C4-2B (cell line): ENCODE data around the gene GALNTL6.

Source experiments
- ZFX ChIP-seq: fragments of 450-650 bp; IDR thresholded peaks from 2 replicates; pipeline ENCODE4 v1.6.1; 2017
- TF ChIP-seq, protein P1 (sequence below): fragments of 450-650 bp; conservative IDR thresholded peaks from 2 replicates; pipeline ENCODE4 v1.5.1; 2017; ENCODE audit warnings: mild to moderate bottlenecking

DNA sequence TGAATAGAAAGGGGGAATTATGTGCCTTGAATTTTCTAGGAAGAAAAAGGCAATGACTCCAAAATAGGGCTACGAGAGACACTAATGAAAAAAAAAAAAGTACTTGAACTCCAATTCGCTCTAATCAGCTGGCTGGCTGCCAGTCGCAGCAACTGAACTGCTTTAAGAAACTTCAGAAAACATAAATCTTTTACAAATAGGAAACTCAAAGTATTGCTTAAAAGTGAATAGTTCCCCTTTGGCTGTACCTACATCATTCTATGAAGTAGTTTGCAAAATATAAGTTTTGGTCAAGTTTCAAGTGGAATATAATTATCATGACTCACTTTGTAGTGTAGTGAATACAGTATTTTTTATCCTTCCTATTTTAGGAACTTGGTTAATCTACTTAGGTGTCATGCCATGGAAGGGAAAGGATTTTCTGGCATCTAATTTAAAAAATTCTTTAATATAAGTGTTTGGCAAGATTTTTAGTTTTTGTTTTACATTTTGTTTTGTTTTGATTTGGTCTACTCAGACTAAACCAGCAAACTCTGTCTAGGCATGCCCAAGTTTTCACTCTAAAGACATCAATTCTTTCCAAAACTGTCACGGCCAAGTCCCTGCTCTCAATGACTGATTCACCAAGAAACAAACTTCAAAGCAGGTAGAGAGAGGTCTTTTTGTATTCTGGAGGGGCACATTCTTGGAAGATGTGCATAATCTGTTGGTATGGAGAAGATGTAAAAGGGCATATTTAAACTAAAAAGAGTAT, 973.0 kb downstream of the GALNTL6 start:
- TF ChIP-seq, protein P1, sequence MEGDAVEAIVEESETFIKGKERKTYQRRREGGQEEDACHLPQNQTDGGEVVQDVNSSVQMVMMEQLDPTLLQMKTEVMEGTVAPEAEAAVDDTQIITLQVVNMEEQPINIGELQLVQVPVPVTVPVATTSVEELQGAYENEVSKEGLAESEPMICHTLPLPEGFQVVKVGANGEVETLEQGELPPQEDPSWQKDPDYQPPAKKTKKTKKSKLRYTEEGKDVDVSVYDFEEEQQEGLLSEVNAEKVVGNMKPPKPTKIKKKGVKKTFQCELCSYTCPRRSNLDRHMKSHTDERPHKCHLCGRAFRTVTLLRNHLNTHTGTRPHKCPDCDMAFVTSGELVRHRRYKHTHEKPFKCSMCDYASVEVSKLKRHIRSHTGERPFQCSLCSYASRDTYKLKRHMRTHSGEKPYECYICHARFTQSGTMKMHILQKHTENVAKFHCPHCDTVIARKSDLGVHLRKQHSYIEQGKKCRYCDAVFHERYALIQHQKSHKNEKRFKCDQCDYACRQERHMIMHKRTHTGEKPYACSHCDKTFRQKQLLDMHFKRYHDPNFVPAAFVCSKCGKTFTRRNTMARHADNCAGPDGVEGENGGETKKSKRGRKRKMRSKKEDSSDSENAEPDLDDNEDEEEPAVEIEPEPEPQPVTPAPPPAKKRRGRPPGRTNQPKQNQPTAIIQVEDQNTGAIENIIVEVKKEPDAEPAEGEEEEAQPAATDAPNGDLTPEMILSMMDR = no peak
- no peak for TF ChIP-seq ZFX
